SK-N-SH (cell line): ENCODE data around the gene PLA2G7.

Experiments used
- CTCF ChIP-seq: fragments of 200-600 bp; sonication (generic); IDR thresholded peaks from 2 replicates; pipeline ENCODE4 v1.6.1; 2017; ENCODE audit warnings: antibody characterized with exemption, mild to moderate bottlenecking, moderate library complexity
- EP300 ChIP-seq, 2 experiments: IDR thresholded peaks; 2 replicates each; pipeline versions ENCODE4 v1.4.0 to v1.6.1; 2012; ENCODE audit warnings: borderline replicate concordance in 1 of 2, low read depth in 1 of 2, low read length in 1 of 2
- GABPA ChIP-seq: IDR thresholded peaks from 2 replicates; pipeline ENCODE4 v1.4.0; 2012; ENCODE audit warnings: low read depth, mild to moderate bottlenecking
- IRF3 ChIP-seq: fragments of 150-350 bp; IDR thresholded peaks from 2 replicates; pipeline ENCODE4 v1.6.1; 2016; ENCODE audit warnings: mild to moderate bottlenecking, low read depth, low read length
- MAX ChIP-seq: IDR thresholded peaks from 2 replicates; pipeline ENCODE4 v1.4.0; 2012; ENCODE audit warnings: low read depth
- MXI1 ChIP-seq: IDR thresholded peaks from 2 replicates; pipeline ENCODE4 v1.6.1; 2012; ENCODE audit warnings: mild to moderate bottlenecking, low read depth, low read length, improper control_type of control experiment
- NRF1 ChIP-seq: IDR thresholded peaks from 2 replicates; pipeline ENCODE4 v1.6.1; 2012; ENCODE audit warnings: low read depth, mild to moderate bottlenecking, low read length
- PBX3 ChIP-seq: IDR thresholded peaks from 2 replicates; pipeline ENCODE4; 2012
- RAD21 ChIP-seq: IDR thresholded peaks from 2 replicates; pipeline ENCODE4 v1.6.1; 2012; ENCODE audit warnings: mild to moderate bottlenecking, low read length
- SIN3A ChIP-seq: IDR thresholded peaks from 2 replicates; pipeline ENCODE4 v1.6.1; 2012; ENCODE audit warnings: low read depth, mild to moderate bottlenecking, low read length, moderate library complexity, borderline replicate concordance
- SMC3 ChIP-seq: IDR thresholded peaks from 2 replicates; pipeline ENCODE4 v1.6.1; 2012; ENCODE audit warnings: low read depth, low read length, improper control_type of control experiment

- TF ChIP-seq EP300 (IDR thresholded peaks at IDR 0.05; ENCODE audit: borderline replicate concordance in 1 of 2, low read depth in 1 of 2, low read length in 1 of 2), result no peak
- no peak for TF ChIP-seq CTCF
- no peak for TF ChIP-seq SMC3
- TF ChIP-seq RAD21, result no peak
- TF ChIP-seq MAX, result no peak
- TF ChIP-seq NRF1, result no peak
- no peak for TF ChIP-seq MXI1
- TF ChIP-seq GABPA, result no peak
- TF ChIP-seq PBX3, result no peak
- no peak for TF ChIP-seq IRF3
- TF ChIP-seq SIN3A, result no peak
Measured at GRCh38 chr6:46711491-46711890, 23.7 kb downstream of the PLA2G7 start.
